H1 (cell line): ENCODE measurements around the gene PCDH9. TPM values are rescaled to one million over a fixed set of nuclear protein-coding genes. Genes with fewer than 3 reads are reported as not detected.

ENCODE experiments used
- ASH2L ChIP-seq: fragments of 200-600, 300-600 bp; sonication (generic); IDR thresholded peaks from one replicate; pipeline ENCODE4 v1.7.1; 2017; ENCODE audit warnings: low read length
- BRCA1 ChIP-seq: IDR thresholded peaks from 2 replicates; pipeline ENCODE4 v1.6.1; 2012; ENCODE audit warnings: low read depth, low read length, improper control_type of control experiment
- EP300 ChIP-seq, 2 experiments: IDR thresholded peaks; 1 replicate in 1 of 2; 2 replicates in 1 of 2; pipeline ENCODE4 v1.6.1; 2011 to 2012; ENCODE audit warnings: low read depth in 2 of 2, low read length in 2 of 2, mild to moderate bottlenecking in 2 of 2, borderline replicate concordance in 1 of 2, inconsistent platforms in 1 of 2, moderate library complexity in 1 of 2
- JUND ChIP-seq: IDR thresholded peaks from 2 replicates; pipeline ENCODE4 v1.6.1; 2011; ENCODE audit warnings: mild to moderate bottlenecking, improper control_type of control experiment, low read length
- RFX5 ChIP-seq: IDR thresholded peaks from 2 replicates; pipeline ENCODE4 v1.6.1; 2011; ENCODE audit warnings: low read depth, low read length, improper control_type of control experiment, borderline replicate concordance
- TBP ChIP-seq: IDR thresholded peaks from 2 replicates; pipeline ENCODE4 v1.6.1; 2011; ENCODE audit warnings: low read depth, low read length, improper control_type of control experiment
- TEAD4 ChIP-seq: IDR thresholded peaks from 2 replicates; pipeline ENCODE4 v1.6.1; 2012; ENCODE audit warnings: low read depth, low read length, inconsistent platforms, mixed read lengths
- polyA plus RNA-seq, 7 experiments: library from polyadenylated mRNA; depleted of rRNA in 3 of 7; stranded (reverse) in 5 of 7; unstranded in 2 of 7; fragments of >200 nt in 5 of 7; fragments of 200-250 nt in 2 of 7; gene quantifications; 1 replicate in 5 of 7; 2 replicates in 1 of 7; 4 replicates in 1 of 7; pipeline versions ENCODE4 v1.2.1 to v1.2.3, GENCODE V29; 2011 to 2013; ENCODE audit warnings: missing spikeins in 2 of 7, mixed read lengths in 2 of 7
- total RNA-seq: library from RNA; stranded (reverse); fragmentation: NEBNext Ultra II Directional; extraction: Animal tissue kit (Norgen Biotek cat#: 25700); gene quantifications from 2 replicates; pipeline ENCODE4 v1.2.1, GENCODE V29; 2021

PCDH9 gene
- total and polyA plus RNA-seq, 2 of the 8 experiments (the other 6 are each of a cell fraction or from before 2014, with no cell fraction given) = 0.12 to 0.60 TPM

GRCh38 chr13:67136157-67136556 lies 94.0 kb downstream of the PCDH9 start (continued):
- no peak for TF ChIP-seq RFX5
- no peak for TF ChIP-seq BRCA1
- no peak for TF ChIP-seq EP300 (IDR thresholded peaks at IDR 0.05; ENCODE audit: borderline replicate concordance in 1 of 2, low read depth in 2 of 2, low read length in 2 of 2)
- no peak for TF ChIP-seq ASH2L
- TF ChIP-seq TBP = no peak
- TF ChIP-seq TEAD4 = no peak
- no peak for TF ChIP-seq JUND
